ENCODE measurements around the gene CAMTA1. TPM values are rescaled to one million over a fixed set of nuclear protein-coding genes. Genes with fewer than 3 reads are reported as not detected.
A peak's percentile ranks its signal among the peaks of the same experiment; 100 is the strongest.

Gene CAMTA1
- total and polyA plus RNA-seq, 12 donors: 123 to 265 (median 142) TPM

GRCh38 chr1:7046314-7046713 is 261.1 kb downstream of the CAMTA1 start:
- intact Hi-C loops (cut with DNase I): loop anchor here in 8 of 10 donors (10.0 kb wide), 2 partner anchors 158 to 598 kb away; no protein-coding TSS in a partner anchor
- peak; percentile 28 to 29 for DNase-seq

DNA sequence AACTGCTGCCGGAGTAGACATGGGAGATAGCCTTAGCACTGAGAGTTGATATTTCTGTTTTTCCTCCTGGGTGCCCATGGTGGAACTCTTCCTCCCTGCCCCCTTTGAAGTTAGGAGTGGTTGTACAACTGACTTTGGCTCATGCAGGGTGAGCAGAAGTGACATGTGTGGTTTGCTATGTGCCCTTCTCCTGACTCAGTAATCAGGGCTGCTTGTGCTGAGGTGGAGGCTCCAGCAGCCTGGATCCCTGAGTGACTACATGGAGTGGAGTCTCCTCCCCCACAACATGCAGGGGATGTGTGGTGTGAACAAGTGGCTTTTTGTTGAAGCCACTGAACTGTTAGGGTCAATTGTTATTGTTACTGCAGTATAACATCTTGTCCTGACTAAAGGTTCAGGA is 261.6 kb downstream of the CAMTA1 start:
- no peak for ATAC-seq
- 90 to 93% methylated on average over 1 of the region's 1 CpG for WGBS, 2 donors
- TF ChIP-seq, protein P1, sequence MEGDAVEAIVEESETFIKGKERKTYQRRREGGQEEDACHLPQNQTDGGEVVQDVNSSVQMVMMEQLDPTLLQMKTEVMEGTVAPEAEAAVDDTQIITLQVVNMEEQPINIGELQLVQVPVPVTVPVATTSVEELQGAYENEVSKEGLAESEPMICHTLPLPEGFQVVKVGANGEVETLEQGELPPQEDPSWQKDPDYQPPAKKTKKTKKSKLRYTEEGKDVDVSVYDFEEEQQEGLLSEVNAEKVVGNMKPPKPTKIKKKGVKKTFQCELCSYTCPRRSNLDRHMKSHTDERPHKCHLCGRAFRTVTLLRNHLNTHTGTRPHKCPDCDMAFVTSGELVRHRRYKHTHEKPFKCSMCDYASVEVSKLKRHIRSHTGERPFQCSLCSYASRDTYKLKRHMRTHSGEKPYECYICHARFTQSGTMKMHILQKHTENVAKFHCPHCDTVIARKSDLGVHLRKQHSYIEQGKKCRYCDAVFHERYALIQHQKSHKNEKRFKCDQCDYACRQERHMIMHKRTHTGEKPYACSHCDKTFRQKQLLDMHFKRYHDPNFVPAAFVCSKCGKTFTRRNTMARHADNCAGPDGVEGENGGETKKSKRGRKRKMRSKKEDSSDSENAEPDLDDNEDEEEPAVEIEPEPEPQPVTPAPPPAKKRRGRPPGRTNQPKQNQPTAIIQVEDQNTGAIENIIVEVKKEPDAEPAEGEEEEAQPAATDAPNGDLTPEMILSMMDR (IDR thresholded peaks at IDR 0.05): no peak

More at GRCh38 chr1:7046314-7046713, 261.1 kb downstream of the CAMTA1 start:
- H3K9me3 ChIP-seq: peaks cover 0 to 5% (median 0%) of the 10 kb centered on the region in 11 donors
- no peak overlapping the region for H3K27ac ChIP-seq
- TF ChIP-seq, protein P1 (IDR thresholded peaks at IDR 0.05): no peak
- no peaks in the 10 kb centered on the region for H3K36me3 ChIP-seq
- 4 to 5% methylated on average over 4 of the region's 4 CpGs for WGBS, 2 donors
- peak in 4 of 8 donors; percentile 23 to 64 (median 51) for ATAC-seq
- peaks cover 0 to 29% (median 11%) of the 10 kb centered on the region in 7 donors for H3K27me3 ChIP-seq
- H3K4me1 ChIP-seq: no peaks in the 10 kb centered on the region
- no peak overlapping the region for H3K4me3 ChIP-seq

GRCh38 chr1:7047866-7048265 is 262.6 kb downstream of the CAMTA1 start:
- ATAC-seq (no peak), DNase-seq (no peak)
- TF ChIP-seq, protein P1 (IDR thresholded peaks at IDR 0.05): no peak
- Histone ChIP-seq H3K4me3 (no peak overlapping the region), H3K27me3 (peaks cover 0 to 28% (median 11%) of the 10 kb centered on the region in 7 donors), H3K4me1 (no peaks in the 10 kb centered on the region), H3K27ac (no peak overlapping the region), H3K36me3 (no peaks in the 10 kb centered on the region), H3K9me3 (peaks cover 0 to 5% (median 0%) of the 10 kb centered on the region in 11 donors)
- 76 to 80% methylated on average over 2 of the region's 2 CpGs for WGBS, 2 donors
- intact Hi-C loops (cut with DNase I): loop anchor here in 8 of 10 donors (10.0 kb wide), 2 partner anchors 157 to 597 kb away; no protein-coding TSS in a partner anchor

More for the DNA sequence above, 261.6 kb downstream of the CAMTA1 start:
- H3K9me3 ChIP-seq: peaks cover 0 to 5% (median 0%) of the 10 kb centered on the region in 11 donors
- peaks cover 0 to 29% (median 11%) of the 10 kb centered on the region in 7 donors for H3K27me3 ChIP-seq
- intact Hi-C loops (cut with DNase I): loop anchor here in 8 of 10 donors (10.0 kb wide), 2 partner anchors 158 to 598 kb away; no protein-coding TSS in a partner anchor
- no peak for DNase-seq
- no peak overlapping the region for H3K27ac ChIP-seq
- no peaks in the 10 kb centered on the region for H3K4me1 ChIP-seq
- no peak overlapping the region for H3K4me3 ChIP-seq
- H3K36me3 ChIP-seq: no peaks in the 10 kb centered on the region

- no peaks in the 10 kb centered on the region for H3K4me1 ChIP-seq
- WGBS, 2 donors: 80 to 88% methylated on average over 10 of the region's 10 CpGs
- H3K9me3 ChIP-seq: peaks cover 0 to 5% (median 0%) of the 10 kb centered on the region in 11 donors
- no peaks in the 10 kb centered on the region for H3K36me3 ChIP-seq
- intact Hi-C loops (cut with DNase I): loop anchor here in 8 of 10 donors (10.0 kb wide), 2 partner anchors 156 to 596 kb away; no protein-coding TSS in a partner anchor
- H3K4me3 ChIP-seq: no peak overlapping the region
- TF ChIP-seq, protein P1 (IDR thresholded peaks at IDR 0.05): no peak
- DNase-seq (no peak), ATAC-seq (no peak)
- no peak overlapping the region for H3K27ac ChIP-seq
- peaks cover 0 to 22% (median 11%) of the 10 kb centered on the region in 7 donors for H3K27me3 ChIP-seq
Measured at GRCh38 chr1:7048395-7048794, 263.1 kb downstream of the CAMTA1 start.
